ENCODE data around the gene ATG4A. TPM values are rescaled to one million over a fixed set of nuclear protein-coding genes. Genes with fewer than 3 reads are reported as not detected.

Gene ATG4A
- total RNA-seq, 3 donors from 2014 or later = 9.8 to 12.5 (median 10.2) TPM

DNA sequence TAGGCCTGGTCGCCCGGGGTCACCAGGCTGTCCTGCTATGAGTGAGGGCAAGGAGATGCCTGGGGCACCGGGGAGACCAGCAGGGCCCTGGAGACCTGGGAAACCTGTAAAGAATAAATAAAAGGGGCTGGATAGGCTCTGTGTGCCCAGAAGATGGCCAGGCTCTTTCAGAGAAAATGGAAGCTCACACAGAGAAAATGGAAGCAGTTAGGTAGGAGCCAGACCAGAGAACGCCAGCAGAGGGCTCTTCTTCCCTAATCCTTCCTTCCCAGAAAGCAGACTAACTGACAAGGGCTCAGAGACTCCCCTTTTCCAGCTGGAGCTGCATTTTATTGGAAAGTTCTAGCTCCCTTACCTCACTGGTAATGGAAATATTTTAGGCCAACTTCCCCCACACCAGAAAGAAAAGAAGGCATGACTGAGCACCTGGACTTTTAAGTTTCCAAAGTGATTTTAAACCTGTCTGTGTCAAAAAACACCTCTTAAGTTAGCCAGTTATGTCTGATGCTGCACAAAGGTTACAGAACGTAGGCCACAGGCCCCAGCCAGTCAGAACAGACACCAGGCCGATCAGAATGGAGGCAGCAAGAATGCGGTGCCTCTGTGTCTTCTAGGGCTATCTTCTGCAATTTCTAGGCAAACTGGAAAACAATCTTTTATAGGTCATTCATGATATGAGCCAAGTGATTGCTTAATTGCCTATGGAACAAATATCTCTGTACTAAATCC lies 74.0 kb downstream of the ATG4A start:
- H3K27ac ChIP-seq = no peak overlapping the region
- TF ChIP-seq, protein P1, sequence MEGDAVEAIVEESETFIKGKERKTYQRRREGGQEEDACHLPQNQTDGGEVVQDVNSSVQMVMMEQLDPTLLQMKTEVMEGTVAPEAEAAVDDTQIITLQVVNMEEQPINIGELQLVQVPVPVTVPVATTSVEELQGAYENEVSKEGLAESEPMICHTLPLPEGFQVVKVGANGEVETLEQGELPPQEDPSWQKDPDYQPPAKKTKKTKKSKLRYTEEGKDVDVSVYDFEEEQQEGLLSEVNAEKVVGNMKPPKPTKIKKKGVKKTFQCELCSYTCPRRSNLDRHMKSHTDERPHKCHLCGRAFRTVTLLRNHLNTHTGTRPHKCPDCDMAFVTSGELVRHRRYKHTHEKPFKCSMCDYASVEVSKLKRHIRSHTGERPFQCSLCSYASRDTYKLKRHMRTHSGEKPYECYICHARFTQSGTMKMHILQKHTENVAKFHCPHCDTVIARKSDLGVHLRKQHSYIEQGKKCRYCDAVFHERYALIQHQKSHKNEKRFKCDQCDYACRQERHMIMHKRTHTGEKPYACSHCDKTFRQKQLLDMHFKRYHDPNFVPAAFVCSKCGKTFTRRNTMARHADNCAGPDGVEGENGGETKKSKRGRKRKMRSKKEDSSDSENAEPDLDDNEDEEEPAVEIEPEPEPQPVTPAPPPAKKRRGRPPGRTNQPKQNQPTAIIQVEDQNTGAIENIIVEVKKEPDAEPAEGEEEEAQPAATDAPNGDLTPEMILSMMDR (IDR thresholded peaks at IDR 0.05) = no peak
- no peaks in the 10 kb centered on the region for H3K9me3 ChIP-seq
- no peak overlapping the region for H3K4me3 ChIP-seq
- no peaks in the 10 kb centered on the region for H3K36me3 ChIP-seq
- intact Hi-C loops (cut with DNase I; ENCODE audit: low total_unique reads) = no loop called here
- DNase-seq (ENCODE audit: low spot score in 2 of 2) = no peak
- no peaks in the 10 kb centered on the region for H3K4me1 ChIP-seq
- H3K27me3 ChIP-seq = peaks cover 0 to 44% of the 10 kb centered on the region in 2 donors

DNA sequence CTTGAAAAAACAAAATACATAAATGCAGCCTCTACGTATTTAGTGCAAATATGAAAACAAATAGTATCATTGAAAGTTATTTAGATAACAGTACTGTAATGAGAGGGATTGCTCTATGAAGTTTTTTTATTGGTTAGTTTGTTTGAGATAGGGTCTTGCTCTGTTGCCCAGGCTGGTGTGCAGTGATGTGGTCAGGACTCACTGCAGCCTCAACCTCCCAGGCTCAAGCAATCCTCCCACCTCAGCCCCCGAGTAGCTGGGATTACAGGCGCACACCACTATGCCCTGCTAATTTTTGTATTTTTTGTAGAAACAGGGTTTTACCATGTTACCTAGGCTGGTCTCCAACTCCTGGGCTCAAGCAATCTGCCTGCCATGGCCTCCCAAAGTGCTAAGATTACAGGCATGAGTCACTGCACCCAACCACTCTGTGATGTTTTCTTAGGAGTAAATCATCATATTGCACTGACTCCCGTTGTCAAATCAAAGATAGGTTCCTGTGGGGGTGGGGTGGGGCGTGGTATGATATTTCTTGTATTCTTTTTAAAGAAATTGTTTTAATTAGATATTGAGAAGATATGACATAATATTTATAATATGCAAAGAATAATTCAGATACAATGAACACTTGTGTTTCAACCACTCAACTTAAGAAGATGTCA lies 75.8 kb downstream of the ATG4A start:
- H3K27me3 ChIP-seq = peaks cover 0 to 32% of the 10 kb centered on the region in 2 donors
- TF ChIP-seq POLR2A (IDR thresholded peaks at IDR 0.05) (no peak), POLR2AphosphoS5 (IDR thresholded peaks at IDR 0.05) (no peak)
- TF ChIP-seq, protein P1 (IDR thresholded peaks at IDR 0.05) = no peak
- no peak overlapping the region for H3K4me3 ChIP-seq
- H3K4me1 ChIP-seq = no peaks in the 10 kb centered on the region
- H3K27ac ChIP-seq = no peak overlapping the region
- no peak for DNase-seq (ENCODE audit: low spot score in 2 of 2)
- intact Hi-C loops (cut with DNase I; ENCODE audit: low total_unique reads) = no loop called here
- no peaks in the 10 kb centered on the region for H3K36me3 ChIP-seq
- no peaks in the 10 kb centered on the region for H3K9me3 ChIP-seq

DNA sequence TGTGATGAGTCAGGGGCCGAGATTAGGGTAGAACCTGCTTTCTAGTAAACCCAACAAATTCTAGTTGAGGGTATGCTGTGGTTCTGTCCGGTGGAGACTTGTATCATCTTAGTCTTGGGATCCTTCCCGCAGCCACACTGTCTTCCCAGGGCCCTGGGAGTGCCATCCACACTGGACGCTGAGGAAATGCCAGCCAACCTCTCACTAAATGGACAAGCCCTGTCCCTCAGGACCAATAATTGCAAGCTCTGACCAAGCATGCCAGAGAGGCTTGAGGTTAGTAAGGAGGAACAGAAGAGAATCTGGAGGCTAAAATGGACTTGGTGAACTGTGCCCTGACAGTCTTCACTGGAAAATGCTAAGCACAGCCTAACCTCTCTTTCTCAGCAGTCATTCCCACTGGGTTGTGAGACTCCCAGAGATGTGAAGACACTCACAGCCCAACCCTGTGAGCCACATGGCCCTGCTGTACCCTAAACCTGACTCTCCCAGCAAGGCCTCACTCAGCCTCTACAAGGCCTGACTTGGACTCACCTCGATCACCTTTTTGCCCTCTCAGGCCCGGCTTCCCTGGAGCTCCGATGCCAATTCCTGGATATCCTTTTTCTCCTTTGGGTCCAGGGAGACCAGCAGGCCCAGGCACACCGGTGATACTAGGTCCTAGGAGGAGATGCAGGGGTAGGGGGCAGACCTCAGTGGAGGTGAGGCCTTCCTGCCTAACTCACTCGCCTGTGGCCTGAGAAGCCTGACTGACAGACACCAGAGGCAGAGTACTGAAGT lies 77.6 kb downstream of the ATG4A start:
- DNase-seq (ENCODE audit: low spot score in 2 of 2) = no peak
- Histone ChIP-seq H3K9me3 (no peaks in the 10 kb centered on the region), H3K4me1 (no peaks in the 10 kb centered on the region), H3K36me3 (no peaks in the 10 kb centered on the region), H3K4me3 (no peak overlapping the region), H3K27ac (no peak overlapping the region), H3K27me3 (peaks cover 0 to 33% of the 10 kb centered on the region in 2 donors)
- intact Hi-C loops (cut with DNase I; ENCODE audit: low total_unique reads) = no loop called here
- no peak for TF ChIP-seq POLR2AphosphoS5 (IDR thresholded peaks at IDR 0.05)
- TF ChIP-seq POLR2A (IDR thresholded peaks at IDR 0.05) = no peak
- TF ChIP-seq, protein P1 (IDR thresholded peaks at IDR 0.05) = no peak

DNA sequence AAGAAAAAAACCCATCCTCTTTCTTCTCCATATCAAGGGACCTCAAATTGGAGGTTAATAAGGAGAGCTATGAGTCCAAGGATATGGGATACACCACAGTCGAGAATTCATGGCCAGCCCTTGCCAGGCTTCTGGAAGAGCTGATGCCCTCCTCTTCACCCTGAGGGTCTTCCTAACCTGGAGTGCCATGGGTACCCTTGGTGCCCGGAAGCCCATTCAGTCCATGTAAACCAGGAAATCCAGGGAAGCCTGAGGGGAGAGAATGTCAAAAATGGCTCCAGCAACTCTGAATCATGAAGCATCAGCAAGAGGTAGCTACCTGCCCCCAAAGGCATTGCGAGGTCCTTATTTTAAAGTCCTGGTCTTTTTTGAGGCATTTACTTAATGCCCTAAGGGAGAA lies 78.2 kb downstream of the ATG4A start:
- no peak for DNase-seq (ENCODE audit: low spot score in 2 of 2)
- Histone ChIP-seq H3K4me3 (no peak overlapping the region), H3K27me3 (peaks cover 0 to 37% of the 10 kb centered on the region in 2 donors), H3K4me1 (no peaks in the 10 kb centered on the region), H3K27ac (no peak overlapping the region), H3K36me3 (no peaks in the 10 kb centered on the region), H3K9me3 (no peaks in the 10 kb centered on the region)
- TF ChIP-seq POLR2AphosphoS5 (IDR thresholded peaks at IDR 0.05) (no peak), POLR2A (IDR thresholded peaks at IDR 0.05) (no peak)
- TF ChIP-seq, protein P1 (IDR thresholded peaks at IDR 0.05) = no peak
- intact Hi-C loops (cut with DNase I; ENCODE audit: low total_unique reads) = no loop called here

DNA sequence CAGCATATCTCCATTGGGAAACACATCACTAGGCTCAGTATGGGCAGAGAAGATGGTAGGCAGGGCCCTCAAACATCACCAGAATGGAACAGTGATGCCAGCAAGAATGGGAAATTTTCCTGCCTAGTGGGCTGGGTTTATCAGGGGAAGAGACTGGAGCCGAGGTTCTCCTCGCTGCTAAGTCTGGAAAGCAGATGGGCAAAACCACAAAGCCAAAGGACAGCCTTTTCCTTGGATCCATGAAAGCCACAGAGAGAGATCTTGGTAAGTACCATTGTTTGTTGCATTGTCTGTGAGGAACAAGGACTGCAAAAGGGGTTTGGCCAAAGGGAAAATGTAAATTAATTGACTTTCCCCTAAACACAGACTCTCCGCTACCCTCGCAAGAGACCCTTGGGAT lies 80.1 kb downstream of the ATG4A start:
- Histone ChIP-seq H3K9me3 (no peaks in the 10 kb centered on the region), H3K4me3 (no peak overlapping the region), H3K27ac (no peak overlapping the region), H3K27me3 (peaks cover 0 to 44% of the 10 kb centered on the region in 2 donors), H3K4me1 (no peaks in the 10 kb centered on the region), H3K36me3 (no peaks in the 10 kb centered on the region)
- DNase-seq (ENCODE audit: low spot score in 2 of 2) = no peak
- no peak for TF ChIP-seq POLR2A (IDR thresholded peaks at IDR 0.05)
- no peak for TF ChIP-seq POLR2AphosphoS5 (IDR thresholded peaks at IDR 0.05)
- TF ChIP-seq, protein P1 (IDR thresholded peaks at IDR 0.05) = no peak
- intact Hi-C loops (cut with DNase I; ENCODE audit: low total_unique reads) = no loop called here

Data from breast epithelium (tissue), 4 donors.